Stimulated activated CD4-positive, alpha-beta T cell treated with anti-CD3 and anti-CD28 coated beads, Interleukin-1b, Interleukin-23, amount 100 ng/mL, for 1 hour (primary cell): ENCODE data around the gene LILRA5.
"Not testable (repeated sequence)": the region's sequence is repeated elsewhere in the genome, so short reads cannot be mapped to it uniquely, and the experiment has no call there.

Source experiments
- DNase-seq, 2 donors: peaks; one replicate each; pipeline ENCODE4 v3.0.0-alpha.2; 2020; ENCODE audit warnings: low read depth in 2 of 2

The LILRA5 gene

GRCh38 chr19:54333586-54334298, 20.8 kb upstream of the LILRA5 start:
- no peak for DNase-seq

GRCh38 chr19:54332149-54332548, 19.2 kb upstream of the LILRA5 start:
- DNase-seq = no peak

- DNase-seq = no peak
These were observed 18.7 kb upstream of the LILRA5 start for GRCh38 chr19:54331626-54332025.

- DNase-seq = no peak
These were observed 16.7 kb upstream of the LILRA5 start for GRCh38 chr19:54329476-54330165.

GRCh38 chr19:54328781-54329180, 15.8 kb upstream of the LILRA5 start:
- not testable (repeated sequence) for DNase-seq

GRCh38 chr19:54325631-54326030, 12.7 kb upstream of the LILRA5 start:
- DNase-seq = no peak

GRCh38 chr19:54325194-54325621, 12.2 kb upstream of the LILRA5 start:
- DNase-seq = peak in 1 of 2 donors; percentile 27

- no peak for DNase-seq
These were observed 11.1 kb upstream of the LILRA5 start for GRCh38 chr19:54324071-54324470.

- DNase-seq = not testable (repeated sequence)
These were observed 10.0 kb upstream of the LILRA5 start for GRCh38 chr19:54322934-54323333.

GRCh38 chr19:54322295-54322694, 9.3 kb upstream of the LILRA5 start:
- not testable (repeated sequence) for DNase-seq

GRCh38 chr19:54319892-54320670, 7.1 kb upstream of the LILRA5 start:
- no peak for DNase-seq

- no peak for DNase-seq
These were observed 6.1 kb upstream of the LILRA5 start for GRCh38 chr19:54319049-54319448.

- DNase-seq = no peak
These were observed 4.9 kb upstream of the LILRA5 start for GRCh38 chr19:54317965-54318240.

GRCh38 chr19:54317108-54317964, 4.4 kb upstream of the LILRA5 start:
- DNase-seq = no peak

- DNase-seq = no peak
These were observed 3.8 kb upstream of the LILRA5 start for GRCh38 chr19:54316746-54317107.

GRCh38 chr19:54315956-54316355, 3.0 kb upstream of the LILRA5 start:
- DNase-seq = no peak

- no peak for DNase-seq
These were observed 955 bp downstream of the LILRA5 start for GRCh38 chr19:54312011-54312410.

GRCh38 chr19:54311486-54311885, 1.5 kb downstream of the LILRA5 start:
- DNase-seq = no peak

GRCh38 chr19:54310543-54310942, 2.4 kb downstream of the LILRA5 start:
- DNase-seq = no peak

GRCh38 chr19:54309811-54310210, 3.2 kb downstream of the LILRA5 start:
- no peak for DNase-seq

GRCh38 chr19:54307389-54308020, 5.5 kb downstream of the LILRA5 start:
- no peak for DNase-seq
